GM12865 (cell line): ENCODE measurements around the gene CDH4.

Experiments
- DNase-seq: peaks from one replicate; pipeline ENCODE4 v3.0.0; 2010; ENCODE audit warnings: low read depth
- H3K4me3 ChIP-seq: 2 replicates; pipeline ENCODE4 v1.5.1; 2011; ENCODE audit warnings: mild to moderate bottlenecking, low read depth, low read length, control low read depth
- TF ChIP-seq, protein P1 (sequence below): IDR thresholded peaks from 2 replicates; pipeline ENCODE4 v1.5.1; 2011; ENCODE audit warnings: low read length, control low read depth, low read depth, inconsistent platforms; ENCODE audit not compliant: insufficient read depth; ENCODE audit errors: missing control alignments

Gene CDH4

DNA sequence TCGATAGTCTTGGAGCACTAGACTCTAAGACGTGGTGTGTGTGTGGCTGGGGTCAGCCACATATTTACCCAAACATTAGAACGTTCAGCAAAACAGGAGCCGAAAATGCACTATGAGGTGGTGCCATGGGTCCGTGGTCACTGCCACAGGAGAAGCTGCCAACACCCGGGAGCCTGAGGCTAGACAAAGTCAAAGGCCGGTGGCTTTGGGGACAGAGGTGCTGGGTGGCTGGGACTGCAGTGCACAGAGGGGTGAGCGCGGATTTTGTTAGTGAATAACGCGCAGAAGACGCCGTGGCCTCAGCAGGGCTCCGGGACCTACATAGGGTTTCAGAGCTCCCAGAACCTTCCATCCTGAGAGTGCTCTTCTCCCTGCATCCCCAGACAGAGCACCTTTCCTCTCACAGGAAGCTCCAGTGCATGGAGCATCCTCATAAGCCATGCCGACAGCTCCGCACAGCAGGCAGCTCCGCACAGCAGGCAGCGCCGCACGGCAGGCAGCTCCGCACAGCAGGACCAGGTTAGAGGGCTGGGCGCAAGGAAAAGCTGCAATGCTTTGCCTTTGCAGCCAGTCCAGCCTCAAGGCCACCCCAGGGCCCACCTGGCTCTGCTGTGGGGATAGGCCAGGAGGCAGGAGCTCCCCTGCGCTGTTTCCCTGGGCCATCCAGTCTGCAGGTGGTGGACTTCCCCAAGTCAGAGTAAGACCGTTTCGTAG, 509.5 kb downstream of the CDH4 start:
- DNase-seq: no peak
- TF ChIP-seq, protein P1, sequence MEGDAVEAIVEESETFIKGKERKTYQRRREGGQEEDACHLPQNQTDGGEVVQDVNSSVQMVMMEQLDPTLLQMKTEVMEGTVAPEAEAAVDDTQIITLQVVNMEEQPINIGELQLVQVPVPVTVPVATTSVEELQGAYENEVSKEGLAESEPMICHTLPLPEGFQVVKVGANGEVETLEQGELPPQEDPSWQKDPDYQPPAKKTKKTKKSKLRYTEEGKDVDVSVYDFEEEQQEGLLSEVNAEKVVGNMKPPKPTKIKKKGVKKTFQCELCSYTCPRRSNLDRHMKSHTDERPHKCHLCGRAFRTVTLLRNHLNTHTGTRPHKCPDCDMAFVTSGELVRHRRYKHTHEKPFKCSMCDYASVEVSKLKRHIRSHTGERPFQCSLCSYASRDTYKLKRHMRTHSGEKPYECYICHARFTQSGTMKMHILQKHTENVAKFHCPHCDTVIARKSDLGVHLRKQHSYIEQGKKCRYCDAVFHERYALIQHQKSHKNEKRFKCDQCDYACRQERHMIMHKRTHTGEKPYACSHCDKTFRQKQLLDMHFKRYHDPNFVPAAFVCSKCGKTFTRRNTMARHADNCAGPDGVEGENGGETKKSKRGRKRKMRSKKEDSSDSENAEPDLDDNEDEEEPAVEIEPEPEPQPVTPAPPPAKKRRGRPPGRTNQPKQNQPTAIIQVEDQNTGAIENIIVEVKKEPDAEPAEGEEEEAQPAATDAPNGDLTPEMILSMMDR: no peak
- no peak overlapping the region for H3K4me3 ChIP-seq

DNA sequence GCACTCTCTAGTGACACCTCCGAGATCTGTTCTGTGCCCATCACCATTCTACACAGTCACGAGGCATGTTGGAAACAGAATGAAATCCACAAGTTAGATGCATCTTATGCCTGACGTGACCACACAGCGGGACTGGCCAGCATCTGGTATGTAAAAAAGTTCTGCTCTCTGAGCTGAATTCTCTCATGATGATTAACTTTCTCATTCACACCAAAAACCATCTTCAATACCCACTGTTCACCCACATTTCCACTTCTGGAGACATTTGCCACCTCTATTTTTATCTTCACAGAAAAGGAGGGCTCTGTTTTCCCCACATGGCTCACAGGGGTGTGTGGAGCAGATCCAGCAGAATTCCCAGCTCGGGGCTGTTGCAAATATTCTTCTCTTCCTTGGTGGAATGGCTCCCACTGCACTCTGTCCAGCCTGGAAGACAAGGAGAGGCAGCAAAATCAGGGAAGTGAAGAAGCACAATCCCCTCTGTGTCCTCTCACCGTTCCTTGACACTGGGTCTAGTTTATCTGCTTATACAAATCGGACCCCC, 510.2 kb downstream of the CDH4 start:
- no peak overlapping the region for H3K4me3 ChIP-seq
- TF ChIP-seq, protein P1: no peak
- no peak for DNase-seq

DNA sequence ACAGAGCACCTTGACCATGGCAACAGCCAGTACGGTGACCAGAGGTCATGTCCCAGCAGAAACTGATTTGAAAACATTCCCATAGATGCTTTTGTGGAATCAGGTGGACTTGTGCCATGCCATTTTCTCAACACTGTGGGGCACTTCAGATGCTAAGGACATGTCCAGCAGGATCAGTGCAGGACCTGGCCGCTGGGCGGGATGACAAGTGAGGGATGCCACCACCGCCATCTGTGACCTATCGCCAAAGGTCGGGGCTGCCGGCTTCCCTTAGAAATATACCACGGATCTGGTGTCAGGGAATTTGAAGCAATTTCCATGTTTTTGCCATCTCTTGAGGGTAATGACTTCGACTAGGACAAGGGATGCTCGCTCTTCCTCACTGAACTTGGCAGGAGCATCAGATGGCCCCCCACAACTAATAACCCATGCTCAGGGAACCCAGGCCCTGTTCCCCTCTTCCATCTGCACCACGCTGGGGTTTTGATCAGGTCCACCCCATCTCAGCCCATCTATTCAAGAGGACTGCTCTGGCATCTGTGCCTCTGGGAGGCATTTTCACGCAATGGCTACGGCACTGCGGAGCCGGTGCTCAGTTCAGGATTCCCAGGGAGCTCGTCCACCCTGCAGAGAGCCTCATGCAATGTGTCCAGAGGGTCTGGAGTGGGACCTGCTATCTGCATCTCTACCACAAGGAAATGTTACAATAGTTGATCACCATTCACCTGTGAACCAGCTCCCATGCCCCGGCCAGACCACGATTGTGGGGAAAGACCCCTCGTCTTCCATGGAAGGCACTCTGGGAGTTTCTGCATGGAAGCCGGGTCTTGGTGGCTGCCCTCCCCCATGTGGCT, 511.1 kb downstream of the CDH4 start:
- no peak for DNase-seq
- TF ChIP-seq, protein P1: no peak
- H3K4me3 ChIP-seq: no peak overlapping the region

DNA sequence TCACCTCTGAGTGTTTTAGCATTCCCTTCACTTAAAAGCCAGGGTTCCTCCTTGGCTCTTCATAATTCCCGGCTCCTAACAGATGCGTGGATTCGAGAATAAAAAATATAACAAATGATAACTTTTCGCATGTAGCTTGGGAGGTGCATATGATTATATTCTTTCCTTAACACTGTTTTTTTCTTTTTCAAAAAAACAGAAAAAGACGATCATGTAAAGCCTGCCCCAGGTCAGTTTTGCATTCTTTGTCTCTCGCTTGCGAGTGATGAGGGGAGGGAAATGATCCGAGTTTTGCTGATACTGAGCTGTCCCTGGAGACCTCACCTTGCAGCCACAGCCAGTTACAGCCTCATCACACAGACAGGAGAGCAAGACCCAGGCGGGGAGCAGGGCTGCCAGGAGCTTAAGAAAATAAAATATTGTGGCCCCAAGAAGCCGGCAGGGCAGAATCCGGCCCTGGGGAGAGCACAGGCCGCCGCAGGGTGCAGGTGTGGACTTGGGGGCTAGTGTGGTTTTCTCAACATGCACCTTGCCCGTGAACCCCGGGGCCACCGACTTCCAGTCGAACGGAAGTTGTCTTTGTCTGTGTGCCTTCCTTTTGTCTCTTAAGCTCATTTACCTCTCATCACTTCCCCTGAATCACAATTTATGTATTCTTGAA, 511.8 kb downstream of the CDH4 start:
- TF ChIP-seq, protein P1: no peak
- no peak overlapping the region for H3K4me3 ChIP-seq
- DNase-seq: no peak

DNA sequence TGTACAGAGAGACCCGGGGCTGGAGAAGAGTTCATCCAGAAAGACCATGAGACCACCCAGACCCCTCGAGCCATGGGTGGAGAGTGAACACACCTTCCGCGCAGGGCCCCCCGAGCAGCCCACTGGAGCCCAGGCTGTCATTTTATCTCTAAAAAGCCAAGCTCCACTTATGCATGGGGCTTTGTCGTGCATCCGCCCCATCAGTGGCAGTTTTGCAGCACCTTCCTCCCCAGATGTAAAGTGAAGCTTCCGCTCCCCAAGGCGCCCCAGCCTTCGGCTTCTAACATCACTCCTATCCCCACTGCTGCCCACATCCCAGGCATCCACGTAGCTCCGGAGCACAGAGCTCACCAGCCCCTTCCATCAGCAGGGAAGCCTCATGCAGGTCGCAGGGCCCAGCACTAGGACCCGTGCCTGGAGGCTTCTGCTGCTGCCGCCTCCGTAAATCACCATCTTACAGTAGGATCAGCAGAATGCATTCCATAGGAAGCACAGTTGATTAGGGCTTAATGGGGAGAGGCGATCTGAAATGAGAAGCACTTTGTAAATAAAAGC, 512.5 kb downstream of the CDH4 start:
- TF ChIP-seq, protein P1: no peak
- no peak overlapping the region for H3K4me3 ChIP-seq
- no peak for DNase-seq

DNA sequence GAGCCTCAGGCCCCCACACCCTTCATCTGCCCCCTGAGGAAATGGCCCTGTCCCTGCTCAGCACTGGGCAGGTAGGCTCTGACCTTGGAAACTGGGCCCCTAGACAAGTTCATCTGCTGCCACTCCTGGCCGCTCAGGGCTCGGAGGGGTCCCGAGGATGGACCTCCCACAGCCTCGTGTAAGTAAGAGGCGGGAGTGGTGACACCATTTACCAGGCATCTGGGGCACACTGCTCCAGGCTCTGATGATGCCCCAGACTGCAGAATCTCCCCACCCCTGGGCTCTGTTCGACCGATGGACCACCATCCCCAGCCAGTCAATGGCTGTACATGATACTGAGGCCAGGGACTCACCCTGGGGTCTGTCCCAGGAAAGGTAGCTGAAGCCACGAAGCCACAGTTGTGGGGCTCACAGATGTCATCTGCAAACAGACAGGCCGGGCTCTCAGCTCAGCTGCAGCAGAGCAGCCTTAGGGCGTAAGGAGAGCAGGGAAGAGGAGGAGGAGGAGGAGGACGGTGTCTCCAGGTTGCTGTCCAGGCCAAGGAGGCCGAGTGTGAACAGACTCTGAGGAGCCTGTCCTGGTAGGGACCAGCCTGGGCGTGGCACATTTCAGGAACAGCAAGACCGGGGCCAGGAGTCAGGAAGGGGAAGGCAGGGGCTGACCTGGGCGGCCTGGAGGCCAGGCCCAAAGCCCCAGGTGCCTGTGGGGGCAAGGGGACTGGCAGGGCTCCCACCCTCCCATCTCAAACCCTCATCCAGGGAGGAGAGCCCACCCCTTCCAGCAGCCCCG, 513.2 kb downstream of the CDH4 start:
- no peak for DNase-seq
- no peak overlapping the region for H3K4me3 ChIP-seq
- TF ChIP-seq, protein P1: no peak
